HG03280 (cell line): ENCODE measurements around the gene FKBP4.

Experiments used
- ATAC-seq: cut with Tn5 transposase; IDR thresholded peaks from one replicate; pipeline ENCODE4 v1.9.1; 2021; ENCODE audit warnings: mild to moderate bottlenecking, moderate library complexity; ENCODE audit not compliant: unreplicated experiment

FKBP4 gene

GRCh38 chr12:2776129-2776806 is 18.5 kb upstream of the FKBP4 start:
- no peak for ATAC-seq

- ATAC-seq, result no peak
Observed at GRCh38 chr12:2779281-2779680, 15.5 kb upstream of the FKBP4 start.

- ATAC-seq, result no peak
Observed at GRCh38 chr12:2783936-2784600, 10.7 kb upstream of the FKBP4 start.

- no peak for ATAC-seq
Observed at GRCh38 chr12:2785017-2785416, 9.8 kb upstream of the FKBP4 start.

- no peak for ATAC-seq
Observed at GRCh38 chr12:2791089-2791488, 3.7 kb upstream of the FKBP4 start.

GRCh38 chr12:2792671-2793500 is 1.9 kb upstream of the FKBP4 start:
- ATAC-seq, result no peak

GRCh38 chr12:2793561-2793960 is 1.2 kb upstream of the FKBP4 start:
- ATAC-seq, result no peak

- ATAC-seq, result no peak
Observed at GRCh38 chr12:2794191-2794735, 507 bp upstream of the FKBP4 start.

GRCh38 chr12:2795291-2796186 is 769 bp downstream of the FKBP4 start:
- peak; percentile 70 for ATAC-seq

- no peak for ATAC-seq
Observed at GRCh38 chr12:2796187-2796666, 1.5 kb downstream of the FKBP4 start.

- ATAC-seq, result no peak
Observed at GRCh38 chr12:2797721-2798418, 3.1 kb downstream of the FKBP4 start.

GRCh38 chr12:2800046-2800570 is 5.3 kb downstream of the FKBP4 start:
- ATAC-seq, result no peak

GRCh38 chr12:2801044-2801783 is 6.4 kb downstream of the FKBP4 start:
- no peak for ATAC-seq

- no peak for ATAC-seq
Observed at GRCh38 chr12:2803635-2804392, 9.0 kb downstream of the FKBP4 start.

GRCh38 chr12:2804393-2805142 is 9.8 kb downstream of the FKBP4 start:
- ATAC-seq, result no peak

- ATAC-seq, result no peak
Observed at GRCh38 chr12:2805143-2805520, 10.4 kb downstream of the FKBP4 start.

- no peak for ATAC-seq
Observed at GRCh38 chr12:2806700-2807099, 11.9 kb downstream of the FKBP4 start.
